ENCODE results near the gene TRMT6.

Gene TRMT6

GRCh38 chr20:5945963-5946362 is 4.4 kb downstream of the TRMT6 start:
- DNase-seq = no peak

DNA sequence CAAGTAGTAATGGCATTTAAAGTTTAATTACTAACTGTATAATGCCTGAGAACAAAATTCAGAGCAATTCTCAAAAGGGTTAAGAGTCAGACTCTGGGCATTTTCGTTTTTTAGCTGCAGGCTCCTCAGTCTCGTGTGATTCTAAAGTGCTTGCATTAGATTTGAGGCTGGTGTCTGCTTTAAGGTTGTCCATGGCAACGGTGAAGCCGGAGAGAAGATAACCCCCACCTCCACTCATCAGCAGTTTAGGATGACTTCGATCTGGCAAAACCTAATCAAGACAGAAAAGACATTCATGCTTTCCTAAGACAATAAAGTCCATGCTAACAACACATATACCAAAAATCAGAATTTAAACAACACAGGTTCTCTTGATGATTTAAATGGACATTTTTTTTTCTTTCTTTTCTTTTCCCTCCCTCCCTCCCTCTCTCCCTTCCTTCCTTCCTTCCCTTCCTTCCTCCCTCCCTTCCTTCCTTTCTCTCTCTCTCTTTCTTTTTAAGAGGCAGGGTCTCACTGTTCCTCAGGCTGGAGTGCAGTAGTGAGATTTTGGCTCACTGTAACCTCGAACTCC is 11.8 kb downstream of the TRMT6 start:
- no peak for DNase-seq

DNA sequence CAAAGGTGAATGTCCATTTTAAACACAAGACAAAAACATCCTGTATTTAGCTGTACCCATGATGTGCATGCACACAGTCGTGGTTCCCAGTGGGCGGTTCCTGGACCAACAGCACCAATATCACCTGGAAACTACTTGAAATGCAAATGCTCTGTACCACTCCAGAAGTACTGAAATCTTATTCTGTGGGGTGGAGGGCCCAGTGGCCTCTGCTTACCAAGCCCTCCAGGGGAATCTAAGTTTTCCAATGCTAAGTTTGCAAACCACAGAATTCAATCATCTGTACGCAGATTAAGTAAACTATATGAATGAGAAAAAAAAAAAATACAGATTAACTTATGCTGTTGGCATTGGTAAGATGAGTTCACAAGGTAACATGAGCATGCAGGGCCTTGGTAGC is 14.1 kb downstream of the TRMT6 start:
- no peak for DNase-seq

DNA sequence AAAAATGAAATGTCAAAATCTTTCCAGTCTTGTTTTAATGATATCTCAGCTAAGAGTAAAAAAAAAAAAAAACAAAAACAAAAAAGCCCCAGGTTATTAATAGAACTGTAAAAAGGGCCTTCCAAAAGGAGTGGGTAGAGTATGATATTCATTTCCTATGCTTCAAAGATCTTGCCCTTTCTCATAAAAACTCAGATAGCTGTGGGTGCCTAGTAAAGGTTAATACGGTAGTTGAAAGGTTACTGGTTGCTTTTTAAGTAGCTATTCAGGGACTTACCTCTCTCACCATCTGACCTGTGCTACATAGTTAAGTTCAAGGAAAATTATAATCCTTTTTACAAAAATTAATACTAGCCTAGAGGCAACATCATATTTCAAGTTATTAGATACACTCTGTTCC is 14.9 kb downstream of the TRMT6 start:
- no peak for DNase-seq

GRCh38 chr20:5933802-5934436 is 16.4 kb downstream of the TRMT6 start:
- DNase-seq = no peak

- no peak for DNase-seq
Observed at GRCh38 chr20:5932796-5933195, 17.5 kb downstream of the TRMT6 start.

GRCh38 chr20:5931411-5931810 is 18.9 kb downstream of the TRMT6 start:
- no peak for DNase-seq

GRCh38 chr20:5928836-5929715 is 21.3 kb downstream of the TRMT6 start:
- no peak for DNase-seq

- no peak for DNase-seq
Observed at GRCh38 chr20:5927749-5928462, 22.4 kb downstream of the TRMT6 start.

DNA sequence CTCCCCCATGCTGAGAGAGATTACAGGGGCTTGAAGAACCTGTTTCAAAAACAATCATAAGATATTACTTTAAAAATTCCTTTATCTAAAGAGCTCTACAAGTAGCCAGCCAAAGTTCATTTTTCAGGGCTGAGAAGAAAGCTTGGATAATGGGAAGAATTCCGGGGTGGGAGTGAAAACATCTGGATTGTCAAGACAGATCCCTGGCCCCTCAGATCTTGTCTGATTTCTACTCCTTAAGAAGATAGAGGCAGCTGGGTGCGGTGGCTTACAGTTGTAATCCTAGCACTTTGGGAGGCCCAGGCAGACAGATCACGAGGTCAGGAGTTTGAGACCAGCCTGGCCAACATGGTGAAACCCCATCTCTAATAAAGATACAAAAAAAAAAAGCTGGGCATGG is 24.8 kb downstream of the TRMT6 start:
- DNase-seq = no peak

- no peak for DNase-seq
Observed at GRCh38 chr20:5923493-5923892, 26.8 kb downstream of the TRMT6 start.

- no peak for DNase-seq
Observed at GRCh38 chr20:5920581-5920980, 29.8 kb downstream of the TRMT6 start.

- no peak for DNase-seq
Observed at GRCh38 chr20:5919626-5920544, 30.4 kb downstream of the TRMT6 start.

DNA sequence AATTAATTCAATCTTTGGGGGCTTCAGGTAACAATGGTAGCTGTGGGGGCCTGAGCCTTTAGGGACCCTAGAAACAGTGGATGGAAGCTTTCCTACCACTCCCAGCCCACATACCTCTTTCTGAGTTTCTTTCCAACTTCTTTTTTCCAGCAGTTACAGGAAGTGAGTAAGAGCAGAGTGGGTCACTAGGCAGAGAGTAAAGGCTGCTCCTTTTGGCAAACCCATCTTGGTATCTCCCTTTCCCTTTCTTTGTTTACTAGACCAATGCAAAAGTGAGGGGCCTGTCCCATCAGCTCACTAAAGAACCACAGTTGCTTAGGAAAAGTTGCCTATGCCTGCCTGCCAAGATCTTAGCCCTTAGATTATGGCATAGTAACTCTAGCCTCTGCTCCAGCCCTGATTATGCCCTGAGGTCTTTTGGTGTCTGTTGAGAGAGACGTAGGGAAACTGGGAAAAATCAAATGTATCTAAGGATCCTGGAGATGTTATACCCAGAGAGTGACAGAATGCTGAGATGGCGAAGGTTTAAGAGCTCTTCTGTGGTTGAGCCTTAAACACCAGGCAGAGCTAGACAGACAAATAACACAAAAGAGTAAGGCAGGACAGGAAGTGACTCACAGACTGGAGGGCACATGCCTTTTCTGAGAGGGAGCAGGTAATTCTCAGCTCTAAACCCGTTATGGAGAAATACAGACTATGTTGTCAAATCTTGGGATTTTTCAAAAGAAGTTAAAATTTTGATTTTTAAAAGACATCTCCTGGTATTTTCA is 31.3 kb downstream of the TRMT6 start:
- no peak for DNase-seq

DNA sequence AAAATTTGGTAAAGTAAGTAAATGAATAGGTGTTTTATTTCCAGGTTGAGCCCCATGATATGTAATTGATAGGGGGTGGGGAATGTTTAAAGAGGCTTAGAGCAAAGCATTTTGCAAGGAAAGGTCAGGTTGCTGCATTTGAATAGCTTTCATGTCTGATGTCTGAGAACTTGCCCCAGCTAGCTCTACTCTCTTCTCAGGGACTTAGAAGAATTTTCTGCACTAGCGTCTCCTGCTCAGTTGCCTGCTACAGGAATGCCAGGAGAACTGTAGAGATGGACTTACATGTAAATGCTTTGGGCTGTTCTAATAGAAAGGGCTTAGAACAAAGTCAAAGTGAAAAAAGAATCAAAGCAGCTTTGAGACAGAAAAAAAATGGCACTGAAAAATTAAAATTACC is 35.5 kb downstream of the TRMT6 start:
- no peak for DNase-seq

- no peak for DNase-seq
Observed at GRCh38 chr20:5913166-5913565, 37.2 kb downstream of the TRMT6 start.

- DNase-seq = no peak
Observed at GRCh38 chr20:5910186-5910585, 40.1 kb downstream of the TRMT6 start.

DNA sequence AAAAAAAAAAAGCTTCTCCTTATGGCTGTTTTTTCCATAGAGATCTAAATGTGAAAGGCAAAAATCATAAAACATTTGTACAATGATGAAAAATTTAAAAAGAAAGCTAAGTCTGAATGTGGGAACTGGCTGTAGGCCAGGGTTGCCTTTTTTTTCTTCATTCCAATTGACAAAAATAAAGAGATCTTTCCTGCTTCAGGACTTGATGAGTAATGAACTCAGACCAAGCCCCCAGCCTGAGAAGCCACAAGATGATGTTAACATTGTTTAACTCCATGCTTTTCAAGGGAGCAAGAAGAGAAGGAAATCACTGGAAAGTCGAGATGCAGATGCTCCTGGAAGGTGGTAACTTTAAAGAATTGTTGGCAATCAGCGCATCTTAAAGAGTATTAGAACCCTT is 41.4 kb downstream of the TRMT6 start:
- DNase-seq = no peak

DNA sequence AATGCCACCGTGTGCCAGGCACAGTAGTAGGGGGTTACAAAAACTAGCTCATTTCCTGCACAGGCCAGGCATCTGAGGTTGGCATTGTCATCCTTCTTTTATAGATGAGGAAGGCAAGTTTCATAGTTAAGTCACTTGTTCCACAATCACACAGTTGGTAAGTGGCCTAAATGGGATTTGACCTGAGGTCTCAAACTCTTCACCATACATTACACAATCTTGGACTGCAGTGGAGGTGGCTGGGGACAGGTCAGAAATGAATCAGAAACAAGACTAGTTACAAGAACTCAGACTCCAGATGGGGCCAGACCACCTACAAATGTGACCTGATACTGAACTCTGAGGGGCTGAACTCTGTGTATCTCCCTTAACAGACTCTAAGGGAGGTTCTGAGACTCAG is 49.4 kb downstream of the TRMT6 start:
- no peak for DNase-seq

DNA sequence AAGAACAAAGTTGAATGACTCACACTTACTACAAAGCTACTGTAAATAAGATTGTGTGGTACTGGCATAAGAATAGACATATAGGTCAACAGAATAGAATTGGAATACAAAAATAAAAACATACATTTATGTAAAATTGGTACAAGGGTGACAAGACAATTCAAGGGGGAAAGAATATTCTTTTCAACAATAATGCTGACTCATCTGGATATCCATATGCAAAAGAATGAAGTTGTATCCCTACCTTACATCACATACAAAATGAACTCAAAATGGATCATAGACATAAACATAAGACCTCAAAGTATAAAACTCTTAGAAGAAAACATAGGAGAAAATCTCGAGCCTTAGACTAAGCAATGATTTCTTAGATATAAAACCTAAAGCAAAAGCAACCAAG is 50.9 kb downstream of the TRMT6 start:
- DNase-seq = no peak

- no peak for DNase-seq
Observed at GRCh38 chr20:5895626-5896025, 54.7 kb downstream of the TRMT6 start.

GRCh38 chr20:5893621-5894020 is 56.7 kb downstream of the TRMT6 start:
- no peak for DNase-seq

All from hippocampal formation (tissue), 2 donors.